Large intestine (tissue), 3 donors: Measurements from ENCODE around the gene VARS2. TPM values are rescaled to one million over a fixed set of nuclear protein-coding genes. Genes with fewer than 3 reads are reported as not detected.
"Not testable (repeated sequence)": the region's sequence is repeated elsewhere in the genome, so short reads cannot be mapped to it uniquely, and the experiment has no call there.

ENCODE experiments used
- DNase-seq, 2 donors: peaks; one replicate each; pipeline versions ENCODE4 v3.0.0 to v3.0.0-alpha.2; 2013
- H3K27ac ChIP-seq: one replicate; pipeline ENCODE4 v1.5.1; 2013; ENCODE audit warnings: low read length
- H3K27me3 ChIP-seq: 2 replicates; pipeline ENCODE4 v1.6.1; 2013; ENCODE audit warnings: low read length; ENCODE audit not compliant: control insufficient read depth, insufficient read depth
- H3K36me3 ChIP-seq: 2 replicates; pipeline ENCODE4 v1.6.1; 2013; ENCODE audit warnings: low read length; ENCODE audit not compliant: control insufficient read depth, insufficient read depth
- H3K4me1 ChIP-seq: one replicate; pipeline ENCODE4 v1.6.1; 2013; ENCODE audit warnings: low read length; ENCODE audit not compliant: control insufficient read depth, insufficient read depth
- H3K4me3 ChIP-seq: one replicate; pipeline ENCODE4 v1.5.1; 2013; ENCODE audit warnings: low read length
- H3K9me3 ChIP-seq: one replicate; pipeline ENCODE4 v1.6.1; 2013; ENCODE audit warnings: mild to moderate bottlenecking, low read depth, low read length, moderate library complexity; ENCODE audit not compliant: control insufficient read depth
- WGBS: methylation state at CpG from one replicate; pipeline ENCODE4 v1.1.5; 2013; ENCODE audit warnings: low lambda C conversion rate; ENCODE audit not compliant: insufficient coverage; 5-methylcytosine and 5-hydroxymethylcytosine counted together
- polyA plus RNA-seq: library from polyadenylated mRNA; unstranded; fragments of 120-200 nt; gene quantifications from one replicate; pipeline ENCODE4 v1.2.1, GENCODE V29; 2013

The VARS2 gene
- polyA plus RNA-seq, 1 donor, result 43.5 TPM

DNA sequence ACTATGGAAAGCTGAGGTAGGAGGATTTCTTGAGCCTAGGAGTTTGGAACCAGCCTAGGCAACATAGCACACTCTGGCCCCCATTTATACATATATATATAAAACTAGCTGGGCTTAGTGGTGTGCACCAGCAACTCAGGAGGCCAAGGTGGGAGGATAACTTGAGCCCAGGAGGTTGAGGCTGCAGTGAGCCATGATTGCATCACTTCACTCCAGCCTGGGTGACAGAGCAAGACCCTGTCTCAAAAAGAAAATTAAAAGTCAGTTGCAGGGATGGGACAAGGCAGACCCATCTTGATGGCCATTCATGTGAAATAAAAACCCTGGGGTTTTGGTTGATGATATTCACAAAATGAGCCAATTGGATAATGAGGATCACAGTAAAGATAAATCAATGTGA, 12.6 kb upstream of the VARS2 start:
- DNase-seq, result no peak

DNA sequence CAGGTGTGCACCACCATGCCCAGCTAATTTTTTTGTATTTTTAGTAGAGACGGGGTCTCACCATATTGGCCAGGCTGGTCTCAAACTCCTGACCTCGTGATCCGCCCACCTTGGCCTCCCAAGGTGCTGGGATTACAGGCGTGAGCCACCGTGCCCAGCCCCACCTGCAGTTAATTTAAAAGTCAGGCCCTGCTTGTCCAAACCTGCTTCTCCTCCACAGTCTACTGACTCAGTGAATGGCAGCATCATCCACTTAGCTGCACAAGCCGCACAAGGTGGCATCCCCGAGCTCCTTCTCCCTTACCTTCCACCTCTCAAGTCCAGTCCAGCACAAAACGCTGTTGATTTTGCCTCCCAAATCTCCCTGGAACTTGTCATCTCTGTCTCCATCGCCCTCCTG, 11.8 kb upstream of the VARS2 start:
- not testable (repeated sequence) for DNase-seq, H3K4me1 ChIP-seq, H3K27ac ChIP-seq, H3K27me3 ChIP-seq, H3K4me3 ChIP-seq, H3K9me3 ChIP-seq
- WGBS, result no CpG with 5 or more reads among the region's 9 CpGs
- H3K36me3 ChIP-seq, result peaks cover 27% of the 10 kb centered on the region

More for the DNA sequence above, 12.6 kb upstream of the VARS2 start:
- H3K9me3 ChIP-seq, result no peaks in the 10 kb centered on the region
- no peaks in the 10 kb centered on the region for H3K27me3 ChIP-seq
- no peak overlapping the region for H3K27ac ChIP-seq
- H3K4me3 ChIP-seq, result no peak overlapping the region
- no peaks in the 10 kb centered on the region for H3K4me1 ChIP-seq
- peaks cover 33% of the 10 kb centered on the region for H3K36me3 ChIP-seq

DNA sequence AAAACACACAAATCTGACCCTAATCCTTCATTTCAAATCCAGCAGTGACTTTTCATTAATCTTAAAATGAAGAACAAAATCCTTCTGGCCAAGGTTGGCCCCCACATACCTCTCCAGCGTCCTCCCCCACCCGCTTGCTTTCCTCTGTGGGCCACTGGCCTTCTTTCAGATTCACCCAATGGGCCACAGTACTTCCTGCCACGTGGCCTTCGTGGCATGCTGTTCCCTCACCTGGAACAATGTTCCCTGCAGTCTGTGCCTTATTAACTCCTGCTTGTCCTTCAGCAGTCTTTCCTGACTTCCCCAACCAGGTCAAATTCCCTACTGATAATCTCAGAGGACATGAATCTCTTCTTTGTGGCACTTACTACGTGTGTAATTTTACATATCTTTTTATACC, 11.3 kb upstream of the VARS2 start:
- H3K4me1 ChIP-seq, result no peaks in the 10 kb centered on the region
- H3K9me3 ChIP-seq, result no peaks in the 10 kb centered on the region
- no peak overlapping the region for H3K27ac ChIP-seq
- H3K36me3 ChIP-seq, result peaks cover 22% of the 10 kb centered on the region
- DNase-seq, result no peak
- no peak overlapping the region for H3K4me3 ChIP-seq
- WGBS, result no CpG with 5 or more reads among the region's 5 CpGs
- H3K27me3 ChIP-seq, result no peaks in the 10 kb centered on the region

DNA sequence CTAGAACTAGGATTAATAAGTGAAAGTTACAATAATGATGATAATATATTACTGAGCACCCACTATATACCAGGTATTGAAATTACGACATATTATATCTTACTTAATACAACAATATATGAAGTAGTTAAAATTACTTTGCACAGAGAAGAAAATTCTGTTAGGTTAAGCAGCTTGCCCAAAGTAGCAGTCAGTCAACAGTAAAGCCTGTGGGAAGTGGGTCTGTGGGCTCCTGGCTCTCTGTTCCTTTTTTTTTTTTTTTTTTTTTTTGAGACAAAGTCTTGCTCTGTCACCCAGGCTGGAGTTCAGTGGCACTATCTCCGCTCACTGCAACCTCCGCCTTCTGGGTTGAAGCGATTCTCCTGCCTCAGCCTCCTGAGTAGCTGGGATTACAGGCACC, 10.8 kb upstream of the VARS2 start:
- no CpG with 5 or more reads among the region's 4 CpGs for WGBS
- H3K9me3 ChIP-seq, result no peaks in the 10 kb centered on the region
- H3K4me3 ChIP-seq, result no peak overlapping the region
- H3K36me3 ChIP-seq, result peaks cover 16% of the 10 kb centered on the region
- no peak for DNase-seq
- no peaks in the 10 kb centered on the region for H3K4me1 ChIP-seq
- H3K27me3 ChIP-seq, result no peaks in the 10 kb centered on the region
- H3K27ac ChIP-seq, result no peak overlapping the region

DNA sequence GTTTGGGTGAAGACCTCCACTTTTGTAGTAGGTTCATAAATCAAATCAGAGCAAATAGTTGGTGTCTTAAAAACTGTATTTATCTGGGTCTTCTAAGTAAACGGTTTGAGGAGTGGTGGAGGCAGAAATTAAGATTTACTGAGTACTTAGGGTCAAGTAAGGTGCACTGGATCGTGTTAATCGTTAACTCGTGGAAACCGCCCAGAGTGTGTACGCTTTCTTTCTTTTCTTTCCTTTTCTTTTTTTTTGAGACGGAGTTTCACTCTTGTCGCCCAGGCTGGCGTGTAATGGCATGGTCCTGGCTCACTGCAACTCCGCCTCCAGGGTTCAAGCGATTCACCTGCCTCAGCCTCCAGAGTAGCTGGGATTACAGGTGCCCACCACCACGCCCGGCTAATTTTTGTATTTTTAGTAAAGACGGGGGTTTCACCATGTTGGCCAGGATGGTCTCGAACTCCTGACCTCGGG, 6.7 kb upstream of the VARS2 start:
- peak; percentile 55 to 65 for DNase-seq
- 20% methylated on average over 4 of the region's 16 CpGs for WGBS
- not testable (repeated sequence) for H3K27ac ChIP-seq, H3K4me1 ChIP-seq, H3K9me3 ChIP-seq, H3K27me3 ChIP-seq
- H3K36me3 ChIP-seq, result peaks cover 21% of the 10 kb centered on the region
- peak overlapping the region; percentile 74 for H3K4me3 ChIP-seq

DNA sequence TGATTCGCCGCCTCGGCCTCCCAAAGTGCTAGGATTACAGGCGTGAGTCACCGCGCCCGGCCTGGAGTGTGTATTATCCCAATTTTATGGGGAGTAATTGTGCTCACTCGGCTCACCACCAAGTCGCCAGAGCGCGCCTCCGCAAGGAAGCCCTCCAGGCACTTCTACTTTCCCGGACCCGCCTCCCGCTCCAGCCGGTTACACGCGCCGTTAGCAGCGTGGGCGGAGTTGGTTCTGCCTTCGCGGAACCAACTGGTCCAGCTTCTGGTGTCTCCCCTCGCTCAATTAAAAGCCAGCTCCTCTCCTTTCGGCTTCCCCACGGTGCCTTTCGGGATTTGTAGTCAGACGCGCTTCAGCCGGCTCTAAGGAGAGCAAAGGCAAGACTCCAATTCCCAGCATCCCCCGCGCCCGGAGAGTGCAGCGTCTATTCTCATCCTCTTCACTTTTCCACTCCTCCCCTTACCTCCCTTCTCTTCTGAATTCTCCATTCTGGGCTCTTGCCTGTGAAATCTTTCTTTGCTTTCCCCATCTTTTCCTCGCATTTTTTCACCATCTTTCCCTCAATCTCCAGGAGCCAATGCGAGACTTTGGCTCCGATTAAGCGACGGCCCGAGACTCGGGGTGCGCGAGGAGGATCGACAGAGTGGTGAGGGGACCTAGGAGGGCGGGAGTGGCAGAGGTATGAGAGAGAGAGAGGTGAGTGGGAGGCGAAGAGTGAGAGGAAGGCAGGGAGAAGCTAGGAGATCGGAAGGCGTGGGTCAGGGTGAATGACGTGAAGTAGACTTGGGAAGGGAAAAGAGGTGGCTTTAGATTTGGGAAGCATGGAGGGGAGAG, 6.1 kb upstream of the VARS2 start, which contains the start of gene GTF2H4:
Gene GTF2H4 (plus strand): TSS at position 450 of the 834 bp plus-strand sequence.
- peak; percentile 97 to 98 for DNase-seq
- Histone ChIP-seq H3K4me3 (peak within 1 kb of the TSS; percentile 74), H3K27me3 (no peaks in the 10 kb centered on the region), H3K36me3 (peaks cover 27% of the 10 kb centered on the region), H3K9me3 (no peaks in the 10 kb centered on the region), H3K4me1 (peaks cover 5% of the 10 kb centered on the region), H3K27ac (peak within 1 kb of the TSS; percentile 12)
- WGBS, result 0% methylated on average over 4 of the region's 49 CpGs

DNA sequence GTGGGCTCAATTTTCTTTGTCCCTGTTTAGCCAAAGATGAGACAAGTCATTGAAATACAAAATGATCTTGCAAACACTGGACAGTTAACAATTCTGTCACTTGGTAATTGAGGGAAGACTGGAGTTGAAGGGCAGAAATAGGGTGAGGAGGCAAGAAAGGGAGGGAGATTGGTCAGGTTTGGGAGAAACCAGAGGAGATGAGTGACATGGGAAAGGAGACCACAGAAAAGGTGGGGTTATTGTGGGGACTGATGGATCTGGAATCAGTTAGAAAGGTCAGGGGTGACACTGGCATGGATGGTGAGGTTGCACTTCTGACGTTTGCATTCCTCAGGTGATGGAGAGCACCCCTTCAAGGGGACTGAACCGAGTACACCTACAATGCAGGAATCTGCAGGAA, 5.3 kb upstream of the VARS2 start:
- Histone ChIP-seq H3K27ac (no peak overlapping the region), H3K4me1 (peaks cover 9% of the 10 kb centered on the region), H3K27me3 (no peaks in the 10 kb centered on the region), H3K36me3 (peaks cover 27% of the 10 kb centered on the region), H3K9me3 (no peaks in the 10 kb centered on the region), H3K4me3 (peak overlapping the region; percentile 74)
- WGBS, result no CpG with 5 or more reads among the region's 2 CpGs
- DNase-seq, result no peak

DNA sequence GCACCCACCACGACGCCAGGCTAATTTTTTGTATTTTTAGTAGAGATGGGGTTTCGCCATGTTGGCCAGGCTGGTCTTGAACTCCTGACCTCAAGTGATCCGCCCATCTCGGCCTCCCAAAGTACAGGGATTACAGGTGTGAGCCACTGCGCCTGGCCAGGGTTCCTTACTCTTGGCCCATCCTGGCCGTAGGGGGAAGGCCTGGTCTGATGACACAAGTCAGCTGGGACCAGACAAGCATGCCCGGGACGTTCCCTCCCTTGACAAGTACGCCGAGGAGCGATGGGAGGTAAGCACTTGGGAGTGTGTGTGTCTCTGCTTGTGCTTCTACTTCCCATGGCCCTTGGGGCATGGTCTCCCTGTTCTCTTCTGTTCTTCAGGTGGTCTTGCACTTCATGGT, 3.6 kb upstream of the VARS2 start:
- H3K27me3 ChIP-seq, DNase-seq, H3K4me3 ChIP-seq, H3K27ac ChIP-seq, H3K9me3 ChIP-seq: not testable (repeated sequence)
- H3K36me3 ChIP-seq, result peaks cover 27% of the 10 kb centered on the region
- H3K4me1 ChIP-seq, result peaks cover 18% of the 10 kb centered on the region
- WGBS, result no CpG with 5 or more reads among the region's 12 CpGs

DNA sequence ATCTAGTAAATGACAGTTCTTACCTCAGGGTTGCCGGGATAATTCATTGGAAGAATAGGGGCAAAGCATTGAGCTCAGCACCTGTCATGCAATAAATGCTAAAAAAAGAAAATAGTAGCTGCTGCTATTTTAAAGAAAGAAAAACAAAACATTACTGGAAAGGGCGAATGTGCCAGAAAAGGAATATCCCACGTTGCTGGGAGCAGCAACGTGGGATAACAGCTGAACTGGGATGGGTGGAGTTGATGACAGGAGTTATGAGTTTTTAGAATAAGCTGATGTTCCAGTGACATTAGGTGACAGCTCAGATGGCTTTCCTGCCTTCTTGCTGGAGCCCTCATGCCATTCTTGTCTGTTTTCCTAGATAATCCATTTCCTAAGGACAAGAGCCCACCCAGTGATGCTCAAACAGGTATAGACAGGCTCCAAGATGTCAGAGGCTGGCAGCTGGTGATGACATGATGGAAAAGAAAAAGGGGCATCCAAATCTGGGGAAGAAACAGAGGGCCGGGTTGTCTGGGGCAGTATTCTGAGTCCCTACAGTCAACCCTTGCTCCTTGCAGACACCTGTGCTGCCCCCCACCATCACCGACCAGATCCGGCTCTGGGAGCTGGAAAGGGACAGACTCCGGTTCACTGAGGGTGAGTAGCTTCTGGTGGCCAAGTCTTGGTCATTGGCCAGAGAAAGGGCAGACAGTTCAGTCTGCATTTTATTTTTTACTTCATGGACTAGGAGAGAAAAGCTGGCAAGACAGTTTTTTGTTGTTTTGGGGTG, 1.1 kb upstream of the VARS2 start:
- H3K36me3 ChIP-seq, result peaks cover 41% of the 10 kb centered on the region
- no peak for DNase-seq
- no peaks in the 10 kb centered on the region for H3K9me3 ChIP-seq
- no peak overlapping the region for H3K27ac ChIP-seq
- WGBS, result 83% methylated on average over 1 of the region's 8 CpGs
- peaks cover 24% of the 10 kb centered on the region for H3K4me1 ChIP-seq
- H3K4me3 ChIP-seq, result no peak overlapping the region
- H3K27me3 ChIP-seq, result no peaks in the 10 kb centered on the region

DNA sequence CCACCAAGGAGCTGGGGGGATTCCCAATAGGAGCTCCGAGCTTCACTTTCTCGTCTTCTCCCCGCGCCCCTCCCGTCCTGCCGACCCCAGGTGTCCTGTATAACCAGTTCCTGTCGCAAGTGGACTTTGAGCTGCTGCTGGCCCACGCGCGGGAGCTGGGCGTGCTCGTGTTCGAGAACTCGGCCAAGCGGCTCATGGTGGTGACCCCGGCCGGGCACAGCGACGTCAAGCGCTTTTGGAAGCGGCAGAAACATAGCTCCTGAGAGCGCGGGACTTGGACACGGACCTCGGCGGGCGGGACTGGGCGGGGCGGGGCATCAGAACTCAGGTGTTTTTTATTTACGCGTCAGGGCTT, 340 bp upstream of the VARS2 start:
- Histone ChIP-seq H3K36me3 (peaks cover 48% of the 10 kb centered on the region), H3K4me1 (peaks cover 22% of the 10 kb centered on the region), H3K9me3 (no peaks in the 10 kb centered on the region), H3K27me3 (no peaks in the 10 kb centered on the region), H3K27ac (peak overlapping the region; percentile 82), H3K4me3 (peak overlapping the region; percentile 47)
- peak in 1 of 2 donors; percentile 85 for DNase-seq
- WGBS, result no CpG with 5 or more reads among the region's 31 CpGs
